Osteoblast (primary cell): ENCODE data around the gene KAZN. TPM values are rescaled to one million over a fixed set of nuclear protein-coding genes. Genes with fewer than 3 reads are reported as not detected.

Experiments
- DNase-seq: peaks from one replicate; pipeline ENCODE4 v3.0.0; 2011; ENCODE audit warnings: low spot score, mixed read lengths; ENCODE audit not compliant: insufficient read length; ENCODE audit errors: missing footprints
- H2AFZ ChIP-seq: 2 replicates; pipeline ENCODE4 v1.6.0; 2011; ENCODE audit warnings: mild to moderate bottlenecking, low read length
- H3K27ac ChIP-seq: 2 replicates; pipeline ENCODE4 v1.5.1; 2011; ENCODE audit warnings: mild to moderate bottlenecking, low read depth, low read length, moderate library complexity
- H3K27me3 ChIP-seq: 2 replicates; pipeline ENCODE4 v1.6.0; 2012; ENCODE audit warnings: mild to moderate bottlenecking, control low read depth, inconsistent platforms, low read length, moderate library complexity; ENCODE audit not compliant: insufficient read depth
- H3K36me3 ChIP-seq: 2 replicates; pipeline ENCODE4 v1.5.1; 2011; ENCODE audit warnings: mild to moderate bottlenecking, low read length, control low read depth, moderate library complexity; ENCODE audit not compliant: insufficient read depth
- H3K4me1 ChIP-seq: 2 replicates; pipeline ENCODE4 v1.5.1; 2011; ENCODE audit warnings: mild to moderate bottlenecking, low read length, control low read depth, moderate library complexity; ENCODE audit not compliant: insufficient read depth
- H3K4me2 ChIP-seq: 2 replicates; pipeline ENCODE4 v1.6.0; 2011; ENCODE audit warnings: mild to moderate bottlenecking, low read length; ENCODE audit not compliant: insufficient read depth
- H3K4me3 ChIP-seq: fragments of 200-600 bp; sonication (generic); 3 replicates; pipeline ENCODE4 v1.5.1; 2012; ENCODE audit warnings: mild to moderate bottlenecking, low read length, inconsistent platforms; ENCODE audit not compliant: insufficient read depth
- H3K79me2 ChIP-seq: 2 replicates; pipeline ENCODE4 v1.6.0; 2012; ENCODE audit warnings: mild to moderate bottlenecking, low read length, control low read depth, inconsistent platforms; ENCODE audit not compliant: insufficient read depth
- H3K9me3 ChIP-seq: 2 replicates; pipeline ENCODE4 v1.5.1; 2011; ENCODE audit warnings: low read depth, low read length, control low read depth
- H4K20me1 ChIP-seq: 2 replicates; pipeline ENCODE4 v1.6.0; 2012; ENCODE audit warnings: mild to moderate bottlenecking, low read length, control low read depth; ENCODE audit not compliant: insufficient read depth
- CTCF ChIP-seq: IDR thresholded peaks from 2 replicates; pipeline ENCODE4 v1.5.1; 2011; ENCODE audit warnings: mild to moderate bottlenecking, low read depth, low read length, moderate library complexity; ENCODE audit errors: extremely low read depth
- total RNA-seq: library from RNA; depleted of rRNA; stranded (reverse); fragments of >200 nt; gene quantifications from 2 replicates; pipeline ENCODE4 v1.2.3, GENCODE V29; 2012

The KAZN gene
- total RNA-seq, 1 donor, result 9.0 TPM

DNA sequence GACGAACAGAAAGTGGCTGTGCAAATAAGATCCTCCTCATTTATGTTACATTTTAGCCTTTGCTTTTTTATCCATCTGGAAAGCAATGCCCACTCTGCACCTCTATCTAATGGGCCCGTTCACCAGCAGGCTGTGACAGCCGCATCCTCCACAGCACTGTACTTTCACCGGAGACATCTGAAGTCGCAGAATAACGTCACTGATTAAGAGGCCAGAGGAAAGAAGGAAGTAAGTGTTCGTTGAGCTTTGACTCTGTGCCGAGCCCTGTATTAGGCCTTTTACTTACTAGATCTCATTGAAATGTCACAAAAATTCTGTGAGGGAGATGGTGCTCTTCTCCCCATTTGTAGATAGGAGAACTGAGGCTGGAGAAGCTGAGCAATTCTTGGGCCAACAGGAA, 62.3 kb downstream of the KAZN start:
- Histone ChIP-seq H3K4me3 (no peak overlapping the region), H4K20me1 (peaks cover 3% of the 10 kb centered on the region), H3K36me3 (no peaks in the 10 kb centered on the region), H3K4me1 (no peaks in the 10 kb centered on the region), H3K79me2 (no peaks in the 10 kb centered on the region), H2AFZ (no peak overlapping the region), H3K27me3 (peaks cover 6% of the 10 kb centered on the region), H3K4me2 (no peak overlapping the region), H3K27ac (no peak overlapping the region), H3K9me3 (no peaks in the 10 kb centered on the region)
- no peak for TF ChIP-seq CTCF
- DNase-seq, result no peak

DNA sequence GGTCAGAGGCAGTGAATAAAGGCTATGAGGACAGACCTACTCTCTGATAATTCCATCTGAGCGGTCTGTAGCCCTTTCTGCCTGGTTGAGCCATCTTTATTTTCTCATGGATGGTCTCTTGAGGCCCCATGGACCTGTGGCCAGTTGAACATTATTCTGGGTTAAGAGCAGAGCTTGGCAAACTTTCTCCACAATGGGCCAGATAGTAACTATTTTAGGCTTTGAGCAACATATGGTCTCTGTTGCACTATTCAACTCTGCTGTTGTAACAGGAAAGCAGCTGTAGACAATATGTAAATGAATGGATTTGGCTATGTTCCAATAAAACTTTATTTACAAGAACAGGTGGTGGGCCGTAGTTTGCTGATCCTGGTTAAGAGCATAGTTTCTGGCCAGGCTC, 62.7 kb downstream of the KAZN start:
- Histone ChIP-seq H3K4me1 (no peaks in the 10 kb centered on the region), H4K20me1 (no peaks in the 10 kb centered on the region), H3K9me3 (no peaks in the 10 kb centered on the region), H3K36me3 (no peaks in the 10 kb centered on the region), H3K4me3 (no peak overlapping the region), H3K79me2 (no peaks in the 10 kb centered on the region), H3K27ac (no peak overlapping the region), H2AFZ (no peak overlapping the region), H3K27me3 (peaks cover 6% of the 10 kb centered on the region), H3K4me2 (no peak overlapping the region)
- no peak for DNase-seq
- no peak for TF ChIP-seq CTCF

DNA sequence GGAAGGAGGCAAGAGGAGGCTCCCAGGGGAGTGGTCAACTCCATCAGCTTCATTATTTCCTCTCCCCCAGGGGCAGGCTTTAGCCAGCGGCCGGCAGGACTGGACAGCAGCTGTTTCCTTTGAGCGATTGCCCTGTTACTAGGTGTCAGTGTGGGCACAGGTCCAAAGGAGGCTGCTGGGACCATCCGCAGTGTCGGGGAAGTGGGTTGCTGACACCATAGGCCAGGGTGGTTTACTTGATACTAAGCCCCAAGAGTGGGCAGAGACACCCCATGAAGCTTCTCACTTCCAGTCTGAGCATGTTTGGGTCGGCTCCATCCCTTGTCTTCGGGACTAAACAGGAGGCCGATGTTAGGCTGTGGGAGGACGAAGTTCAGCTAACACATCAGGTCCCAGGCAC, 63.6 kb downstream of the KAZN start:
- H3K79me2 ChIP-seq, result no peaks in the 10 kb centered on the region
- H3K4me1 ChIP-seq, result no peaks in the 10 kb centered on the region
- peaks cover 6% of the 10 kb centered on the region for H3K27me3 ChIP-seq
- TF ChIP-seq CTCF, result no peak
- H3K36me3 ChIP-seq, result no peaks in the 10 kb centered on the region
- no peaks in the 10 kb centered on the region for H3K9me3 ChIP-seq
- H3K4me3 ChIP-seq, result no peak overlapping the region
- no peak overlapping the region for H3K27ac ChIP-seq
- DNase-seq, result no peak
- no peak overlapping the region for H3K4me2 ChIP-seq
- no peak overlapping the region for H2AFZ ChIP-seq
- H4K20me1 ChIP-seq, result no peaks in the 10 kb centered on the region

GRCh38 chr1:14663773-14664172, 65.3 kb downstream of the KAZN start:
- Histone ChIP-seq H3K27ac (no peak overlapping the region), H3K4me3 (no peak overlapping the region), H3K27me3 (no peaks in the 10 kb centered on the region), H4K20me1 (no peaks in the 10 kb centered on the region), H3K36me3 (no peaks in the 10 kb centered on the region), H2AFZ (no peak overlapping the region), H3K9me3 (no peaks in the 10 kb centered on the region), H3K4me2 (no peak overlapping the region), H3K4me1 (no peaks in the 10 kb centered on the region), H3K79me2 (no peaks in the 10 kb centered on the region)
- no peak for TF ChIP-seq CTCF
- DNase-seq, result no peak
